ENCODE results near the gene PACSIN1.

PACSIN1 gene

GRCh38 chr6:34544776-34545471 is 79.0 kb downstream of the PACSIN1 start:
- no peak for DNase-seq (ENCODE audit: low read depth in 2 of 2)

GRCh38 chr6:34546551-34547321 is 80.9 kb downstream of the PACSIN1 start:
- no peak for DNase-seq (ENCODE audit: low read depth in 2 of 2)

- no peak for DNase-seq (ENCODE audit: low read depth in 2 of 2)
Measured at GRCh38 chr6:34547701-34548644, 82.1 kb downstream of the PACSIN1 start.

- DNase-seq (ENCODE audit: low read depth in 2 of 2) = no peak
Measured at GRCh38 chr6:34549026-34549803, 83.3 kb downstream of the PACSIN1 start.

GRCh38 chr6:34549804-34550202 is 83.9 kb downstream of the PACSIN1 start:
- no peak for DNase-seq (ENCODE audit: low read depth in 2 of 2)

- DNase-seq (ENCODE audit: low read depth in 2 of 2) = no peak
Measured at GRCh38 chr6:34551720-34552119, 85.8 kb downstream of the PACSIN1 start.

GRCh38 chr6:34552620-34553019 is 86.7 kb downstream of the PACSIN1 start:
- no peak for DNase-seq (ENCODE audit: low read depth in 2 of 2)

- DNase-seq (ENCODE audit: low read depth in 2 of 2) = no peak
Measured at GRCh38 chr6:34553146-34553545, 87.3 kb downstream of the PACSIN1 start.

GRCh38 chr6:34553750-34554149 is 87.9 kb downstream of the PACSIN1 start:
- no peak for DNase-seq (ENCODE audit: low read depth in 2 of 2)

GRCh38 chr6:34554291-34555006 is 88.6 kb downstream of the PACSIN1 start:
- no peak for DNase-seq (ENCODE audit: low read depth in 2 of 2)

GRCh38 chr6:34555007-34555322 is 89.1 kb downstream of the PACSIN1 start:
- no peak for DNase-seq (ENCODE audit: low read depth in 2 of 2)

- DNase-seq (ENCODE audit: low read depth in 2 of 2) = no peak
Measured at GRCh38 chr6:34555328-34555727, 89.5 kb downstream of the PACSIN1 start.

GRCh38 chr6:34556031-34556471 is 90.2 kb downstream of the PACSIN1 start, which contains the start of gene SPDEF:
Gene SPDEF (minus strand): TSS chr6:34556329. CDS start chr6:34544455, 11,874 bp downstream.
- no peak for DNase-seq (ENCODE audit: low read depth in 2 of 2)

GRCh38 chr6:34556493-34556892 is 90.6 kb downstream of the PACSIN1 start:
- no peak for DNase-seq (ENCODE audit: low read depth in 2 of 2)

GRCh38 chr6:34557228-34557627 is 91.4 kb downstream of the PACSIN1 start:
- DNase-seq (ENCODE audit: low read depth in 2 of 2) = no peak

GRCh38 chr6:34558172-34558714 is 92.4 kb downstream of the PACSIN1 start:
- DNase-seq (ENCODE audit: low read depth in 2 of 2) = no peak

- no peak for DNase-seq (ENCODE audit: low read depth in 2 of 2)
Measured at GRCh38 chr6:34559651-34560365, 93.9 kb downstream of the PACSIN1 start.

- no peak for DNase-seq (ENCODE audit: low read depth in 2 of 2)
Measured at GRCh38 chr6:34560366-34561226, 94.7 kb downstream of the PACSIN1 start.

GRCh38 chr6:34561227-34561530 is 95.3 kb downstream of the PACSIN1 start:
- DNase-seq (ENCODE audit: low read depth in 2 of 2) = no peak
